Left kidney (tissue), 8 donors: ENCODE results near the gene MRPS18C. TPM values are rescaled to one million over a fixed set of nuclear protein-coding genes. Genes with fewer than 3 reads are reported as not detected.
A peak's percentile ranks its signal among the peaks of the same experiment; 100 is the strongest.

Source experiments
- DNase-seq: peaks from one replicate; pipeline ENCODE4 v3.0.0-alpha.2; 2013
- long read RNA-seq, 8 donors: transcript quantifications; one replicate each; lab custom pipeline, GENCODE V29; 2026
- polyA plus RNA-seq: library from polyadenylated mRNA; unstranded; fragments of 120-200 nt; gene quantifications from one replicate; pipeline ENCODE4 v1.2.1, GENCODE V29; 2013; ENCODE audit not compliant: insufficient read length

Gene MRPS18C
- polyA plus RNA-seq, result 65.5 TPM
- long read RNA-seq, donor 1, transcript MRPS18C-204 (5 exons, 666 nt), result minor isoform, 9 of 85 reads
- long read RNA-seq, donor 1, transcript MRPS18C-201 (6 exons, 1,643 nt), result major isoform, 75 of 85 reads
- long read RNA-seq, donor 1, partial matches to known transcripts, result 0 of 85 reads
- long read RNA-seq, donor 1, other reads (novel, unspliced or antisense), result 0 of 85 reads
- long read RNA-seq, donor 2, transcript MRPS18C-201 (6 exons, 1,643 nt), result major isoform, 70 of 86 reads
- long read RNA-seq, donor 2, transcript MRPS18C-204 (5 exons, 666 nt), result minor isoform, 9 of 86 reads
- long read RNA-seq, donor 2, partial matches to known transcripts, result 0 of 86 reads
- long read RNA-seq, donor 2, other reads (novel, unspliced or antisense), result 0 of 86 reads
- long read RNA-seq, donor 3, transcript MRPS18C-201 (6 exons, 1,643 nt), result major isoform, 53 of 59 reads
- long read RNA-seq, donor 3, transcript MRPS18C-204 (5 exons, 666 nt), result minor isoform, 5 of 59 reads
- long read RNA-seq, donor 3, partial matches to known transcripts, result 0 of 59 reads
- long read RNA-seq, donor 3, other reads (novel, unspliced or antisense), result 0 of 59 reads
- long read RNA-seq, donor 4, transcript MRPS18C-201 (6 exons, 1,643 nt), result major isoform, 10 of 13 reads
- long read RNA-seq, donor 4, partial matches to known transcripts, result 0 of 13 reads
- long read RNA-seq, donor 4, other reads (novel, unspliced or antisense), result 0 of 13 reads
- long read RNA-seq, donor 5, transcript MRPS18C-201 (6 exons, 1,643 nt), result major isoform, 141 of 153 reads
- long read RNA-seq, donor 5, transcript MRPS18C-204 (5 exons, 666 nt), result minor isoform, 11 of 153 reads
- long read RNA-seq, donor 5, partial matches to known transcripts, result 0 of 153 reads
- long read RNA-seq, donor 5, other reads (novel, unspliced or antisense), result 0 of 153 reads
- long read RNA-seq, donor 6, transcript MRPS18C-204 (5 exons, 666 nt), result minor isoform, 9 of 86 reads
- long read RNA-seq, donor 6, transcript MRPS18C-201 (6 exons, 1,643 nt), result major isoform, 76 of 86 reads
- long read RNA-seq, donor 6, partial matches to known transcripts, result 0 of 86 reads
- long read RNA-seq, donor 6, other reads (novel, unspliced or antisense), result 0 of 86 reads
- long read RNA-seq, donor 7, transcript MRPS18C-201 (6 exons, 1,643 nt), result major isoform, 98 of 146 reads
- long read RNA-seq, donor 7, partial matches to known transcripts, result 39 of 146 reads
- long read RNA-seq, donor 7, other reads (novel, unspliced or antisense), result 0 of 146 reads
- long read RNA-seq, donor 8, transcript MRPS18C-201 (6 exons, 1,643 nt), result major isoform, 35 of 37 reads
- long read RNA-seq, donor 8, partial matches to known transcripts, result 0 of 37 reads
- long read RNA-seq, donor 8, other reads (novel, unspliced or antisense), result 0 of 37 reads

DNA sequence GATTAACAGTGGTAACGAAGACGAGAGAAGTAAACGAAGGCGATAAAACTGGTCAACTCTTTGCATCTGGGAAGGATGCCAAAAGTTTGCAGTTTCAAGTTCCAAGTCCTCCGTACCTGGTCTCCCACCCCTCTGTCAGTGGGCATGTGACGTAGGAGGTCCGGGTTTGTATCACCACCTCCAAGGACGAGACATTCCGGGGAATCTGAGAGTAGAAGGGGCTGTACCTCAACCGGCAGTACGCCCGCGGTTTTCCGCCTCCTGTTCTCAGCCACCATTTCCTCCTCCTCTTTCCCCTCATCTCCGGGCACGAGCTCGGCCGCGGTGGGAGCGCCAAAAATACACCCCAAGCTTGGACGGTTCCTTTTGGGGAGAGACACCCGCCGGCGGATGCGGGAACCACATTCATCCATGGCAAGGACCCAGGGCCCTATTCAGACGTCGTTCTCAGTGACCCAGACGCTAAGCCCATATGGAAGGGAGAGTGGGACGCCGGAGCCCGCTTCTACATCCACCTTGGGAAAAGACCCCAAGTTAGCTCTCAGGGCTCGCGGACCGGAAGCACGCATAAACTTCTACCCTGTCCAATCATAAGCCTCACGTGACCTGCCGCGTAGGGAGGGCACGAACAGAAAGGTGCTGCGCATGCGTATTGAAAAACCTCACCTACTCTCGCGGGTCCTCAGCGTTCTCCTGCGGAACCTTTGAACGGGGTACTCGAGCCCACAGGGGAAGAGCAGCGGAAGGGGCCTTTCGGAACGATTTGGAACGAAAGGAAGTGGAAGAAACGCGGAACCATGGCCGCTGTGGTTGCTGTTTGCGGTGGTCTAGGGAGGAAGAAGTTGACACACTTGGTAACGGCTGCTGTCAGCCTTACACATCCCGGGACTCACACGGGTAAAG is at the start of gene MRPS18C, which contains the start of gene HELQ:
Gene MRPS18C (plus strand): TSS at position 778 of the 903 bp plus-strand sequence. CDS start 20 bp downstream, at position 798.
Gene HELQ (minus strand): TSS at position 543 of the 903 bp plus-strand sequence. CDS start 130 bp downstream, at position 413.
- peak; percentile 99 for DNase-seq

DNA sequence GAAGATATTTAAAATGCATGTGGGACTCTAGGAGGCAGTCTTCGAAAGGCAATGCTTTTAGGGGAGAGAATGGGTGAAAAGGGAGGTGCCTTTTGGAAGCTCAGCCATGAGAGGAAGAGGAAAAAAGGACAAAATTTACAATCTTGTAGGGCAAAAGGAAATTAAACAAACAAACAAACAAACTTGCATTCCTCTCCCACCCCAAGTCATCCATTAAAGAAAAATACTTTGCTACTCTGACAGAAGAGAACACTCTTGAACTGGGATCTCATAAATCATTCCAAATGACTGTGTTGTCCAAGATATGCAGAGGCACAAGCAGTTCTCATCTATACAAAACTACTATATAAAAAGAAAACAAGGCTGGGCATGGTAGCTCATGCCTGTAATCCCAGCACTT is 47.0 kb upstream of the MRPS18C start:
- peak; percentile 73 for DNase-seq

DNA sequence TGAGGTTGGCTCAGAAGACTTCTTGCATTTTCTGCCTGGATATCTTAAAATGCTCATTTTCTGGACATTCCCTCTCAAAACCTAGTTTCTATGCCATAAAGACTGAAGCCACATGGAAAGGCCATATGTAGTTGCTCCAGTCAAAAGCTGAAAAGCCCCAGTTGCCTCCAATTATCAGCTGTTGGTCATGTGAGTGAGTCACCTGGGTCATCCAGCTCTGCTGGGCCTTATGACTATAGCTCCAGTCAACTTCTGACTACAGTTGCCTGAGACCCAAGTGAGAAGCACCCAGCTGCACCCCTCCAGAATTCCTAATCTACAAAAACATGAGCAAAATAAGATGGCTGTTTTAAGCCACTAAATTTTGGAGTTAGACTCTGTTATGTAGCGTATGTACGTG is 42.2 kb upstream of the MRPS18C start:
- no peak for DNase-seq

DNA sequence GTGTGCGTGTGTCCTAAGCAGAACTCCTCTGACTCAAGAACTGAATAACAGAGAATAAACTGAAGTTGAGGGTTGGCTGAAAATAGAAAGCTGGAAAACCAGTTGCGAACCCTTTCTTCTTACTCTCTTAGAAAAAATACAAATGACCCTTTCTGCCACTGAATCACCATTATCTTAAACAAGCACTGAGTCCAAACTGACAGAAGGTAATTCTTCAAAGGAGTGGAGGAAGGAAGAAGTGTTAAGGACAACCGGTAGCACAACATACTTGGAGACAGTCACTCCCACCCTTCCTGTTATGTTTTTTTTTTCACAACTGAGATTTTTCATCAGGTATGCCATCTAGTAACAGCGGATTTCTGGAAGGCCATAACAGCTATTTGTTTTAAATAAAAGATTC is 38.3 kb upstream of the MRPS18C start:
- DNase-seq, result no peak

DNA sequence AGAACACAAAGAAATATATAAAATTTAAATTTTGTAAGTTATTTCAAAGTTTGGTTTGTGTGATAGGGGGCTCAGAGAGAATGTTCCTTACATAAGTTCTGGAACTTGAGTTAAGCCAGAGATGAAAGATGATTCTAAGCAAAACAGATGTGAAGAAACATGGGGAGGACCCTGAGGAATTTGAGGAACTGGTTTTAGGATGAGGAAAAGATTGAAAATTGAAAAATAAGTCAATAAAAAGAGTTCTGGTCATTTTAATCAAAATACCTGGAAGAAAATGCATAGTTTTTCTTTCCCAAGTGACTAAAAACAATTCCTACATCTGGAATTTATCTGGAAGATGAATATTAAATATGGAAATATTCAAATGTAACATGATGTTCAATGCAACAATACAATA is 37.6 kb upstream of the MRPS18C start:
- DNase-seq, result no peak

DNA sequence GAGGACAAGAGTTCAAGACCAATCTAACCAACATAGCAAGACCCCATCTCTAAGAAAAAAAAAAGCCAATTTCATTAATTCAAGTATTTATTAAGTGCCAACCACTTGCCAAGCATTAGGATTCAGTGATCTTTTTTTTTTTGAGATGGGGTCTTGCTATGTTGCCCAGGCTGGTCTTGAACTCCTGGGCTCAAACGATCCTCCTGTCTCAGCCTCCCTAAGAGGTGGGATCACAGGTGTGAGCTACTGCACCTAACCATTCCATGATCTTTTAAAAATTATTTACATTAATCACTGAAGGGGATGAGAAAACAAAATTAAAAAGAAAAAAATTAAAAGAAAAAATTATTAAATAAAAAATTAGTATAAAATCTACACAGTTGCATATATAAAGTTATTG is 24.7 kb upstream of the MRPS18C start:
- no peak for DNase-seq

DNA sequence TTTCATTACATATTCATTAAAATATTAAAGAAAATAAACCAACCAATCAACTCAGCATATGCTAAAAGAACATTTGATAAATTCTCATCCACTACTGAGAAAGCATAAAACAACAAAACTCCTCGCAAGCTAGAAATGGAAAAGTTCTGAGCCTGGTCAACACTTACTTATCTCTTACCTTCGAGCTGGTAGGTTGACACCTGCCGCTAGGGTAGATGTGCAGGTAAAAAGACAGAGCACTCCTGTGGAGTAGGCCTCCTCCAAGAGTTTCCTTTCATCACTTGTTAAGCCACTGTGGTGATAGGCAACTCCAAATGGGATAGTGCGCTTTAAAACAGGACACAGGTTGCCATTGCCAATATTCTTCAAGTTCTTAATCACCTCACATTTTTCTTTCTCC is 19.2 kb upstream of the MRPS18C start:
- DNase-seq, result no peak

DNA sequence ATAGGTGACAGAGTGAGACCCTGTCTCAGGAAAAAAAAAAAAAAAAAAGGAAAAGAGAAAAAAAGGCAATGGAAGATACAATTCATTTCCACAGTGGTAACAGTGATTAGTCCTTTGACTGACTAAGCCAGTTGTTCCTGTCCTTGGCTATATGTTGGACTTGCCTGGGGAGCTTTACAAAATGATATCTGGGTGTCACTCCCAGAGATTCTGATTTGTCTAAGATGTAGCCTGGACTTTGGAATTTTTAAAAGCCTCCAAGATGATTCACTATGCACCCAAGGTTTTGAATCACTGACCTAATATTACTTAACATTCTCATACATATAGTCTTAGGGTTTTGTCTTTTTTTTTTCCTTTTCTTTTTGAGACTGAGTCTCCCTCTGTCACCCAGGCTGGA is 17.1 kb upstream of the MRPS18C start:
- no peak for DNase-seq

DNA sequence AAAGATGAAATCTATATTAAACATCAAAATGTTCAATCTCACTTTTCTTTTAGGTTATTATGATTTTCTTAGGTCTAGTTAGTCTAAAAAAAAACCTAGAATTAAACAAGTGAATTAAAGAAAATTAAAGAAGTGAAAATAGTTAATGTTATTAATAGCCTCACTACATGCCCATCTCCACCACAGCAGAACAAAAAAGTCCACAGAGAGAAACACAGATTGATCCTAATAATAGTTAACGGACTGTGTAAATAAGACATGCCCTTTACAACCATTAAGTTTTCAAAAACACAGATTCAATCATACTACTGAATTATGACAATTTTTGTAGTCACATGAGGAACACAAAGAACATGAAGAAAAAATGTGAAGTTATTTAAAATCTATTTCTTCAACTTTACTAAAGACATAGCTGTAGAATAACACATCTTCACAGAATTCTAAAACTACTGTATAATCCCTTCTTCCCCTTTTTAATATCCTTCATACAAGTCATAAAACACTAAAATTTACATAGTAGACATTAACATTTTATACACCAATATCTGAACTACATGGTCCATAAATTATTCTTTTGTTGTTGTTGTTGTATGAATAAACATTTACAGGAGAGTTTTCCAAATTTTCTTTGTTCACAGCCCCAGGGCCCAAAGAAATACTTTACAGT is 15.6 kb upstream of the MRPS18C start:
- DNase-seq, result no peak

DNA sequence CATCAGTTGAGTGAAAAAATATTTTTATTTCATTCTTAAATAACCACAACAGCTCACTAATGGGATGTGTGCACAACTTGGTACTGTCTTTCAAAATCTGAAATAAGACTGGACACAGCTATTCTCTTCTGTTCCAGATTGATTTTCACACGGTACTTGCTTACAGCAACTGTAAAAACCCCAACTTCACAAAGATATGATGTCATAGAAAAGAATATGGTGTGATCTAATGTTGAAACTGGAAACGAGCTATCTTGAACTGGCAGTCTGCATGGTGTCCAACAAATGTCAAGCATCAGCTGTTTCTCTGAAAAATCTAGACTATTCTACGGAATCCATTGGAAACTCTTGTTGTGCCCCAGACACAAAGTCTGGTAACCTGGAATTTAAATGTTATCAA is 15.0 kb upstream of the MRPS18C start:
- DNase-seq, result no peak

DNA sequence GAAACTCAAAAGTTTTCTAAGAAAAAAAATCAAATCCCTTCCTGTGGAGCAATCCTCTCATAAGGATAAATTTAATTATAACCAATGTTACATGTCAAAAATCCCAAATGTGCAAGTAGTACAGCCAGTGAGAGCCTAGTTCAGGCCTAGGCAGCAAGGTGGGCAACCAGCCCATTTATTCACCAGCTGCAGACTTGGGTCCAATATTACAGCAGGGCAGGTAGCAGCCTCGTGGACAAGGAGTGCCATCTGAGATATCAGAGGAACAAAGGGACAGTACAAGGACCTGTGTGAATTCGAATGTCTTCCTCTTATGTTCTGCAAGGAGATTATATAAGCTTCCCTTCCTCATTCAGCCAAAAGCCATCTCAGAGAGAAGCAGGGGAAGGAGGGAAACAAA is 6.8 kb upstream of the MRPS18C start:
- DNase-seq, result no peak

DNA sequence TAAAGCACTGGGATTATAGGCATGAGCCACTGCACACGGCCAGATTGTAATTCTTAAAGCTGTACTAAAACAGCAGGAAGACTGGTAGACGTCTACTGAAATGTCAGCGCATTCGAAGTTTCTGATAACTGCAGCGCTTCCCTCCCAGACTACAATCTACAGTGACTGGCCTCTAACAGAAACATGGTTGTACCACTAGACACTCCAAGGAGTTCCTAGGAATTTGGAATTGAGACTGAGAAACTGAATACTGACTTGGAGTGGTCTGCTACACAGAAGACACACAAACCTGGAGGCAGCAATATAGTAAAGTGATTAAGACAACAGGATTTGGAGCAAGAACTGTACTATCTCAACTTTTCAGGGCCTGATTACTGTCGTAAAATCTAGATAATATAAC is 1.2 kb upstream of the MRPS18C start:
- no peak for DNase-seq

DNA sequence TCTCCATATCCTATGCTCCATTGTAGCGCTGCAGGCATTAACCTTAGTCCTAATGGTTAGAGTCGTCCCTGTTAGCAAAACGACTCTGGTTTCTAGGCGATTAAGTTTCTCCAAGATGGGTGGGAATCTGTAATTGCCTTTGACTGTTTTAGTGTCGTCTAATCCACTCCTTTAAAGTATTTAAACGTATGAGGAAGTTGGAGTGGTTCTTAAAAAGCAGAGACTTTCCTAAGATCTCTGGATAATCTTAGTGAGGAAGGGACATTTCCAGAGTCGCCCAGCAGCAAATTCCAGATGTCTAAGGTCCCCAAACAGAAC is 285 bp downstream of the MRPS18C start:
- DNase-seq, result no peak

DNA sequence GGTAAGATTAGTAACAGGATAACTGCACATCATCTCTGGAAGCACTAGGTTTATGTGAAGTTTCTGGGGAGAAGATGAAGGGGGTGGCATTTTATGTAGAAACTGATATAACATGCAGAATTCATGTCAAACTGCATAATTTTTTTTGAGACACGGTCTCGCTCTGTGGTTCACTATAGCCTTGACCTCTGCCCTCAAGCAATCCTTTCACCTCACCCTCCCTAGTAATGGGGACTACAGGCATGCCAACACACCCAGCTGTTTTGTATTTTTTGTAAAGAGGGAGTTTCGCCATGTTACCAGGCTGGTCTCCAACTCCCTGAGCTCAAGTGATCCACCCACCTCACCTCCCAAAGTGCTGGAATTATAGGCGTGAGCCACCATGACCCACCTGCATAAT is 17.6 kb downstream of the MRPS18C start:
- DNase-seq, result no peak

DNA sequence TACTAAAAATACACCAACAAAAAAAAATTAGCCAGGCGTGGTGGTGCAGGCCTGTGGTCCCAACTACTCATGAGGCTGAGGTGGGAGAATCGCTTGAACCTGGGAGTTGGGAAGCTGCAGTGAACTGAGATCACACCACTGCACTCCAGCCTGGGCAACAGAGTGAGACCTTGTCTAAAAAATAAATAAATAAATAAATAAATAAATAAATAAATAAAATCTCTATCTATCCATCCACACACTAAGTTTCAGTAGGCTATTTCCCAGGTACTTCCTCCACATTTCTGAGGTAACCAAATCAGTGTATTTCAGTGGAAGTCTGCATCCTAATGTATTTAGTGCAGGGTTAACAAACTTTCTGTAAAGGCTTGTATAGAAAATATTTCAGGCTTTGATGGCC is 18.1 kb downstream of the MRPS18C start:
- no peak for DNase-seq

DNA sequence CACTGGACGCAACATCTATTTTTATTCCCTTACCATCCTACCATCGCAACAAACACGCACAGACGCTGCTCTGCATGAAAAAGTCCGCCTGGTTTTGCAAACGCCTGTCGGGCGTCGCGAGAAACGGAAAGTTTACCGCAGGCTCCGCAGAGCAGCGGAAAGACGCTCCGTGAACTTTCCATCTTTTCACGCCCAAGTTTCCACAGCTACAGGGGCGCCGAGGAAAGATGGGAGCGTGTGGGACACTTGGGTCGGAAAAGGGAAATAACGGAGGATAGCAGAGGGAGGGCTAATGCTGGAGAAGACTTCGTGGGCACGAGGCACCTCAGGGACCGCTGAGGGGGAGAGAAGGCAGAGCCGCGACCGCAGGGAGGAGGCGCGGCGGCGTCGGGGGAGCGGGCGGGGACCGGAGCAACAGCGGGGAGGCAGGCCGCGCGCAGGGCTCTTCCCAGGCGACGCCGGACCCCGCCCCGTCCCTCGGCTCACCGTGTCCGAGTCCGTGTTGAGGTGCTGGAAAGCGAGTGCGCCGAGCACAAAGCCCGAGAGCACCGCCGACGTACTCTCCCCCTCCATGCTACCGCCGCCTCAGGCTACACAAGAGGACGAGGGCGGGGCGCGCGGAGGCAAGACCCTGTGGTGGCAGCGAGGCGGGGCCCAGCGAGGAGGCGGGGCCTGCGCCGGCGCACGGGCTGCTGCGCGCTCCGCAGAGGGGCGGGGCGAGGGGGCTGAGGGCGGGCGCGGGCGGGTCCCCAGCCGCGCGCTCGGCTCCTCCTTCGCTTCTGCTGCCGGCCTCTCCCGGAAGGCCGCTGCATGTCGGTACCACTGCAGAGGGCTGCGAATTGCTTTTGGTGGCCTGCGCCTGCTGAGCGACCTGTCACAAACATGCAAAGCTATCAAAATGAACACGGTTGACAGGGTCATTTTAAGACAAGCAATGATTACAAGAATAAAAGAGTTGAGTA is 28.9 kb downstream of the MRPS18C start, which contains the start of gene ABRAXAS1:
Gene ABRAXAS1 (minus strand): TSS at position 601 of the 962 bp plus-strand sequence. CDS start 28 bp downstream, at position 573.
- DNase-seq, result peak; percentile 95

DNA sequence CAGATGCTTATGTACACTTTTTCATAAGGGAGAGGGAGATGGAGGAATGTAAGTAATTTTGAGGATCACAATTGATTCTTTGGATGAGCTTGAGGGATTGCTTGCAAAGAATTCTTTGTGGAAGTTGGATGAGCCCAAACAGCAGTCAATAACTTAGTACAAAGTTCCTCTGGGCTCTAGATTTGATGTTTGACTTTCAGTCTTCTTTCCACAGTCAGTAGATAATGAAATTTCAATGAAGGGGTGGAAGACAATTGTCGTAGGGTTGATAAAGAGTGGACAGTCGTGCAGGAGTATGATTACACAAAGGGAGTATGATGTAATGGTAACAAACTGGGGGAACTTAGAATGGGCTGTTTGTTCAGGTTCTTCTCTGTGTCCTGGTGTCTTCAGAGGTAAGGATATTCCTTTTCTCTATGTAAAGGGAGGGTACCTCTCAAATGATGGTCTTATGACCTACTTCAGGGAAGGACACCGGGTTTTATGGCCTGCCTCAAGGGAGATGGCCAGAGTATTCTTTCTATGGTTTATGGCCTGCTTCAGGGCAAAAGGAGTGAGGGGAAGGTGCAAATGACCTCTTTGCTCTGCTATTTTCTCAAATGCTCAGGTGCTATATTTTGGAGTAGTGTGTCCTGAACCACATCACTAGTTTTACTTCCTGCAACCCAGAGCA is 30.7 kb downstream of the MRPS18C start:
- no peak for DNase-seq

DNA sequence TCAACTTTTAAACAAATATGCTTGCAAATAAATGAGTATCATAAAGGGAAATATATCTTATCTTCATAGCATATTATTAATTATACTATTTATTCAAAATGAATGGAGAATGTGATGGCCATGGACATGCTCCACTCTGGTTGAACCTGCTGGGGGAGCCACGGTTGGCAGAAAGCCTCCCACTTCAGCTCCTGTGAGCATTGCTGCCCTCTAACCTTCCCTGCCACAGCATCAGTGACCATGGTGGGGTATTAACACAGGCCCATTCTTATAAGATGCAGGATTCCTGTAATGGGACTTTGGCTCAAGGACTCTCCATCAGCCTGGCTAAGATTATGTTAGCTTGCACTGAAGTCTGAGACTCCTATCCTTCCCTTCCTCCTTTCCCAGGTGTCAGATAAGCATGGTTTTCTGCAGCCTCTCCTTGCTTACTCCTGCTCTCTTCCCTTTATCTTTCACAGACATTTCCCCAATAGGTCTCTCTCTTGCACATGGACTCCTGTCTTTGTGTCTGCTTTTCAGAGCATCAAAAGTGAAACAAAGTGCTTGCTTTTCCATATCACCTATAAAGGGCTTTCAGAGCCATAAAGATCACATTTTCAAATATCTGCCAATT is 34.0 kb downstream of the MRPS18C start:
- DNase-seq, result no peak
